Testis (tissue), 3 donors: Measurements from ENCODE around the gene LNX2. TPM values are rescaled to one million over a fixed set of nuclear protein-coding genes. Genes with fewer than 3 reads are reported as not detected.

ENCODE experiments used
- DNase-seq: peaks from one replicate; pipeline ENCODE4 v3.0.0-alpha.2; 2019
- H3K27ac ChIP-seq, 2 donors: fragments of 200-600 bp; sonication (generic); one replicate each; pipeline ENCODE4 v1.5.1; 2019
- H3K27me3 ChIP-seq: fragments of 200-600 bp; sonication (generic); one replicate; pipeline ENCODE4 v1.5.1; 2019
- H3K36me3 ChIP-seq: fragments of 200-600 bp; sonication (generic); one replicate; pipeline ENCODE4 v1.5.1; 2017; ENCODE audit warnings: low read depth; ENCODE audit errors: missing control alignments
- H3K4me1 ChIP-seq: fragments of 200-600 bp; sonication (generic); one replicate; pipeline ENCODE4 v1.5.1; 2019
- H3K4me3 ChIP-seq, 2 donors: fragments of 200-600 bp; sonication (generic); one replicate each; pipeline ENCODE4 v1.5.1; 2017 to 2019
- H3K9me3 ChIP-seq: fragments of 200-600 bp; sonication (generic); one replicate; pipeline ENCODE4 v1.5.1; 2017
- POLR2A ChIP-seq: fragments of 450-650 bp; IDR thresholded peaks from one replicate; pipeline ENCODE4 v1.6.1; 2017; ENCODE audit warnings: antibody characterized with exemption, mild to moderate bottlenecking, moderate library complexity
- WGBS, 2 donors: methylation state at CpG; one replicate each; pipeline ENCODE4 v1.1.5; 2018; 5-methylcytosine and 5-hydroxymethylcytosine counted together
- intact Hi-C: fragments of 100-400 bp; cut with DNase I; formaldehyde crosslinking; loops from one replicate; pipeline ENCODE4 v1.15.1; 2023; ENCODE audit warnings: low total_unique reads
- polyA plus RNA-seq: library from polyadenylated mRNA; stranded (reverse); fragments of 350-450 nt; fragmentation: Illumina TruSeq; extraction: RNeasy Lipid Tissue Mini Kit (QIAGEN cat#74804); gene quantifications from one replicate; pipeline ENCODE4 v1.2.3, GENCODE V29; 2014; ENCODE audit warnings: low read depth, low replicate concordance; ENCODE audit not compliant: insufficient read depth
- total RNA-seq, 2 donors: library from RNA; depleted of rRNA; stranded (reverse); fragments of >200 nt; gene quantifications; one replicate each; pipeline ENCODE4 v1.2.3, GENCODE V29; 2016
- TF ChIP-seq, protein P1 (sequence below), 3 experiments: fragments of 450-650 bp in 2 of 3; fragments of 200-600 bp in 1 of 3; sonication (generic) in 1 of 3; IDR thresholded peaks; one replicate each; pipeline ENCODE4 v1.5.1; 2016 to 2019; ENCODE audit warnings: antibody characterized with exemption in 3 of 3, mild to moderate bottlenecking in 2 of 3, moderate library complexity in 1 of 3

Gene LNX2
- total and polyA plus RNA-seq, 3 donors from 2014 or later = 22.5 to 39.6 (median 34.6) TPM

DNA sequence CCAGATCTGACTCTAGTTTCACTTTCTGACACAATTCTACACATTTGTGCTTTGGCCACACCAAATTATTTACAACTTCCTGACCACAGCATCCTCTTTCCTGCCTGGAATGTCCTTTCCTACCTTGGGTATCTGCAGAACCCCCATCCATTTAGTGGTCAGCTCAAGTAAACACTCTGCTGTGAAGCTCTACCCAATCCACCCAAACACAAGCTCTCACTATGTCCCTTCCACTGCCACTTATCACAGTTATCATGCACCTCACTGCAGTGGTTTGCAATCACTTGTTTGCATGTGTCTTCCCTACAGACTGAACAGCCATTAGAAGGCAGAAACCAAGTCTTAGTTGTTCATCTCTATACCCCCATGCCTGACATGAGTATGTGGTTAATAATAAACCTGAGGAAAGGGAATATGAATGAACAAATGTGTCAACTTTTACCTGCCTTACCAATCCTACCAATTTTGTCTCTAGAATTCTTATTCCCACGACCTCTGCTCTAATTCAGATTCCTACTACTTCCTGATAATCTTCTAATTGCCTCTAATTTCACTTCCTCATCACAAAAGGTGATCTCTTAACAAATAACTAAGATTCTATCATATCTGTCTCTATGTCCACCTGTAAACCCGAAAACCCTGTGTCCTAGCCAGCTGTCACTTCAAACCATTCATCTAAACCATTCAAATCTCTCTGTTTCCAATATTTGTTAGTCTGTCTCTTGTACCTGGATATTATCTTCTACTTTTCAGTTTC lies 25.1 kb downstream of the LNX2 start:
- no peaks in the 10 kb centered on the region for H3K36me3 ChIP-seq
- no peaks in the 10 kb centered on the region for H3K9me3 ChIP-seq
- H3K27me3 ChIP-seq = no peaks in the 10 kb centered on the region
- no peak overlapping the region for H3K4me3 ChIP-seq
- no peak for DNase-seq
- TF ChIP-seq, protein P1, sequence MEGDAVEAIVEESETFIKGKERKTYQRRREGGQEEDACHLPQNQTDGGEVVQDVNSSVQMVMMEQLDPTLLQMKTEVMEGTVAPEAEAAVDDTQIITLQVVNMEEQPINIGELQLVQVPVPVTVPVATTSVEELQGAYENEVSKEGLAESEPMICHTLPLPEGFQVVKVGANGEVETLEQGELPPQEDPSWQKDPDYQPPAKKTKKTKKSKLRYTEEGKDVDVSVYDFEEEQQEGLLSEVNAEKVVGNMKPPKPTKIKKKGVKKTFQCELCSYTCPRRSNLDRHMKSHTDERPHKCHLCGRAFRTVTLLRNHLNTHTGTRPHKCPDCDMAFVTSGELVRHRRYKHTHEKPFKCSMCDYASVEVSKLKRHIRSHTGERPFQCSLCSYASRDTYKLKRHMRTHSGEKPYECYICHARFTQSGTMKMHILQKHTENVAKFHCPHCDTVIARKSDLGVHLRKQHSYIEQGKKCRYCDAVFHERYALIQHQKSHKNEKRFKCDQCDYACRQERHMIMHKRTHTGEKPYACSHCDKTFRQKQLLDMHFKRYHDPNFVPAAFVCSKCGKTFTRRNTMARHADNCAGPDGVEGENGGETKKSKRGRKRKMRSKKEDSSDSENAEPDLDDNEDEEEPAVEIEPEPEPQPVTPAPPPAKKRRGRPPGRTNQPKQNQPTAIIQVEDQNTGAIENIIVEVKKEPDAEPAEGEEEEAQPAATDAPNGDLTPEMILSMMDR (IDR thresholded peaks at IDR 0.05) = no peak
- no peak for TF ChIP-seq POLR2A
- H3K4me1 ChIP-seq = peaks cover 23% of the 10 kb centered on the region
- WGBS, 2 donors = 86 to 92% methylated on average over 2 of the region's 2 CpGs
- no peak overlapping the region for H3K27ac ChIP-seq
- intact Hi-C loops = no loop called here

DNA sequence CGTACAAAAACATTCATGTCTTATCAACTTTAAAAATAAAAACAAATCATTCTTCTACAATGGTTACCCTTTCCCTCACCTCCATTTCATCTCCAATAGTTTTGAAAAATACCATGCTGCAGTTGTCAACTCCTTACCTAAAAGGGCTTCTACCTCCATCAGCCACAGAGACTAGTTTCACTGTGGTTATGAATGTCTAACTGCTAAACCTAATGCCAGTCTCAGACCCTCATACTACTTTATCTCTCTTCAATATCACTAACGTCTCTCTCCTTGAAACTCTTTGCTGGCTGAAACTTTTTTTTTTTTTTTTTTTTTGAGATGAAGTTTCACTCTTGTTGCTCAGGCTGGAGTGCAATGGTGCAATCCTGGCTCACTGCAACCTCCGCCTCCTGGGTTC lies 27.1 kb downstream of the LNX2 start:
- no peak overlapping the region for H3K27ac ChIP-seq
- H3K9me3 ChIP-seq = no peaks in the 10 kb centered on the region
- 67 to 68% methylated on average over 3 of the region's 3 CpGs for WGBS, 2 donors
- no peaks in the 10 kb centered on the region for H3K27me3 ChIP-seq
- DNase-seq = no peak
- intact Hi-C loops = no loop called here
- H3K4me3 ChIP-seq = no peak overlapping the region
- no peak for TF ChIP-seq POLR2A
- TF ChIP-seq, protein P1 (IDR thresholded peaks at IDR 0.05) = no peak
- peaks cover 23% of the 10 kb centered on the region for H3K4me1 ChIP-seq
- H3K36me3 ChIP-seq = no peaks in the 10 kb centered on the region

DNA sequence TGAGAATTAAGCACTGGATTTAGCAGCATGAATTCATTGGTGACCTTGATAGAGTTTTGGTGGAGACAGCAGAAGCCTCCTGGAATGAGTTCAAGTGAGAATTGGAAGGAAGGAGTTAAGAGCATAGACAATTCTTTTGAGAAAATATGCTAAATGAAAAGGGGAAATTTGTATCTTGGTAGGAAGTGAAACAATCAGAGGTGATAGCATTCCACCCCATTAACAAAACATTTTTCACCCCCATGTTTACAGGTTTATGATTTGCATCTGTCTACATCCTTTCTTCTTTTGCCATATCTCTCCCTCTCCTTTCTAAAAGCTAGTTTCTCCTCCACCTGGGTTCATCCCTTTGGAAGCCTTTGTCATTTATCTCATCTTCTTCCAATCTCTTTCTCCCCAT lies 27.5 kb downstream of the LNX2 start:
- Histone ChIP-seq H3K27me3 (no peaks in the 10 kb centered on the region), H3K4me3 (no peak overlapping the region), H3K36me3 (no peaks in the 10 kb centered on the region), H3K9me3 (no peaks in the 10 kb centered on the region), H3K4me1 (peaks cover 23% of the 10 kb centered on the region), H3K27ac (no peak overlapping the region)
- no peak for TF ChIP-seq POLR2A
- TF ChIP-seq, protein P1 (IDR thresholded peaks at IDR 0.05) = no peak
- no peak for DNase-seq
- intact Hi-C loops = no loop called here

DNA sequence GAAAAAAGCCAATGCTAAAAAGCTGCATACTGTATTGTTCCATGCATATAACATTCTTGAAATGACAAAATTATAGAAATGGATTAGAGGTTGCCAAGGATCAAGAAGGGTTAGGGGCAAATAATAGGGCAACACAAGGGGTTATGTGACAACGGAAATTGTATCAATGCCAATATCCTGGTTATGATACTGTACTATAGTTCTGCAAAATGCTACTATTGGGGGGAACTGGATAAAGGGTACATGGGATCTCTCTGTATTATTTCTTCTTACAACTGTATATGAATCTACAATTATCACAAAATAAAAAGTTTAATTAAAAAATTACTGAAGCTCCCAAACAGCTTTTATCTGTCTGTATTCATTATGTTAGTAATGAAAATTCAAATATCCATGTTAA lies 31.9 kb downstream of the LNX2 start:
- Histone ChIP-seq H3K27me3 (no peaks in the 10 kb centered on the region), H3K27ac (no peak overlapping the region), H3K9me3 (no peaks in the 10 kb centered on the region), H3K4me3 (no peak overlapping the region), H3K4me1 (peaks cover 23% of the 10 kb centered on the region), H3K36me3 (no peaks in the 10 kb centered on the region)
- DNase-seq = no peak
- intact Hi-C loops = no loop called here
- TF ChIP-seq, protein P1 (IDR thresholded peaks at IDR 0.05) = no peak
- no peak for TF ChIP-seq POLR2A
- 100% methylated on average over 1 of the region's 1 CpG for WGBS, 2 donors
